ENCODE data around the gene KRT40. TPM values are rescaled to one million over a fixed set of nuclear protein-coding genes. Genes with fewer than 3 reads are reported as not detected.

The KRT40 gene
- total RNA-seq, 1 experiment from 2014 or later, result not detected

DNA sequence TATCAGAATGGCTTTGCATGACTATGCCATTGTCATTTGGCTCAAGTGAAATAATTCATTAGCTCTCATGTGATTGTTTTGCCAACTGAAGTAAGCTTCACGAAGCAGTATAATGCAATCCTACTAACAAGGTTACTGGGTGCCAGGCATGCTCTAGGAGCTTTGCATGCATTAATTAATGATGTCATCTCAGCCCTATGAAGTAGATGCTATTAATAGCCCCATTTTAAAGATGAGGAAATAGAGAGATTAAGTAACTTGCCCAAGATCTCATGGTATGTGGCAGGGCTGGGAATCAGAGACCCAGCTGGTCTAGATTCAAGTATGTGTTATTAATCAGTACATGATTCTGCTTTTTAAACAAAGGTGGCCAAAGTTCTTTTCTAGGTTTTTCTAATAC, 31.5 kb downstream of the KRT40 start:
- Histone ChIP-seq H3K4me3 (ENCODE audit: low read depth in 2 of 2, low read length in 2 of 2) (no peak overlapping the region), H3K9me3 (ENCODE audit: control insufficient read depth, insufficient read depth, low read depth, low read length) (no peaks in the 10 kb centered on the region), H3K36me3 (ENCODE audit: control insufficient read depth, insufficient read depth, low read length) (no peaks in the 10 kb centered on the region), H3K27ac (ENCODE audit: low read length) (no peak overlapping the region), H3K4me1 (ENCODE audit: control insufficient read depth, insufficient read depth, low read length) (no peaks in the 10 kb centered on the region), H3K27me3 (ENCODE audit: control insufficient read depth, insufficient read depth, low read length) (peaks cover 7% of the 10 kb centered on the region)
- ChIA-PET POLR2A (no interaction called here), CTCF (no interaction called here)
- BruUV-seq (replicated peaks), result no TSS peak
- in situ Hi-C loops (cut with HindIII; ENCODE audit: low pct_unique_long_range_greater_than_20kb, low sequenced_read_pairs), result no loop called here
- DNase-seq (ENCODE audit: low read depth, low spot score), result no peak
- TF ChIP-seq TCF7L2 (IDR thresholded peaks at IDR 0.05; ENCODE audit: low read depth, low read length) (no peak), SIN3A (IDR thresholded peaks at IDR 0.05; ENCODE audit: borderline replicate concordance, insufficient read depth, low read depth, low read length) (no peak), POLR2AphosphoS5 (IDR thresholded peaks at IDR 0.05; ENCODE audit: low read depth, low read length) (no peak)
- TF ChIP-seq, protein P1, sequence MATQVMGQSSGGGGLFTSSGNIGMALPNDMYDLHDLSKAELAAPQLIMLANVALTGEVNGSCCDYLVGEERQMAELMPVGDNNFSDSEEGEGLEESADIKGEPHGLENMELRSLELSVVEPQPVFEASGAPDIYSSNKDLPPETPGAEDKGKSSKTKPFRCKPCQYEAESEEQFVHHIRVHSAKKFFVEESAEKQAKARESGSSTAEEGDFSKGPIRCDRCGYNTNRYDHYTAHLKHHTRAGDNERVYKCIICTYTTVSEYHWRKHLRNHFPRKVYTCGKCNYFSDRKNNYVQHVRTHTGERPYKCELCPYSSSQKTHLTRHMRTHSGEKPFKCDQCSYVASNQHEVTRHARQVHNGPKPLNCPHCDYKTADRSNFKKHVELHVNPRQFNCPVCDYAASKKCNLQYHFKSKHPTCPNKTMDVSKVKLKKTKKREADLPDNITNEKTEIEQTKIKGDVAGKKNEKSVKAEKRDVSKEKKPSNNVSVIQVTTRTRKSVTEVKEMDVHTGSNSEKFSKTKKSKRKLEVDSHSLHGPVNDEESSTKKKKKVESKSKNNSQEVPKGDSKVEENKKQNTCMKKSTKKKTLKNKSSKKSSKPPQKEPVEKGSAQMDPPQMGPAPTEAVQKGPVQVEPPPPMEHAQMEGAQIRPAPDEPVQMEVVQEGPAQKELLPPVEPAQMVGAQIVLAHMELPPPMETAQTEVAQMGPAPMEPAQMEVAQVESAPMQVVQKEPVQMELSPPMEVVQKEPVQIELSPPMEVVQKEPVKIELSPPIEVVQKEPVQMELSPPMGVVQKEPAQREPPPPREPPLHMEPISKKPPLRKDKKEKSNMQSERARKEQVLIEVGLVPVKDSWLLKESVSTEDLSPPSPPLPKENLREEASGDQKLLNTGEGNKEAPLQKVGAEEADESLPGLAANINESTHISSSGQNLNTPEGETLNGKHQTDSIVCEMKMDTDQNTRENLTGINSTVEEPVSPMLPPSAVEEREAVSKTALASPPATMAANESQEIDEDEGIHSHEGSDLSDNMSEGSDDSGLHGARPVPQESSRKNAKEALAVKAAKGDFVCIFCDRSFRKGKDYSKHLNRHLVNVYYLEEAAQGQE (IDR thresholded peaks at IDR 0.05; ENCODE audit: insufficient read depth in 1 of 2, low read depth in 2 of 2, low read length in 1 of 2), result no peak
- TF ChIP-seq, protein P2, sequence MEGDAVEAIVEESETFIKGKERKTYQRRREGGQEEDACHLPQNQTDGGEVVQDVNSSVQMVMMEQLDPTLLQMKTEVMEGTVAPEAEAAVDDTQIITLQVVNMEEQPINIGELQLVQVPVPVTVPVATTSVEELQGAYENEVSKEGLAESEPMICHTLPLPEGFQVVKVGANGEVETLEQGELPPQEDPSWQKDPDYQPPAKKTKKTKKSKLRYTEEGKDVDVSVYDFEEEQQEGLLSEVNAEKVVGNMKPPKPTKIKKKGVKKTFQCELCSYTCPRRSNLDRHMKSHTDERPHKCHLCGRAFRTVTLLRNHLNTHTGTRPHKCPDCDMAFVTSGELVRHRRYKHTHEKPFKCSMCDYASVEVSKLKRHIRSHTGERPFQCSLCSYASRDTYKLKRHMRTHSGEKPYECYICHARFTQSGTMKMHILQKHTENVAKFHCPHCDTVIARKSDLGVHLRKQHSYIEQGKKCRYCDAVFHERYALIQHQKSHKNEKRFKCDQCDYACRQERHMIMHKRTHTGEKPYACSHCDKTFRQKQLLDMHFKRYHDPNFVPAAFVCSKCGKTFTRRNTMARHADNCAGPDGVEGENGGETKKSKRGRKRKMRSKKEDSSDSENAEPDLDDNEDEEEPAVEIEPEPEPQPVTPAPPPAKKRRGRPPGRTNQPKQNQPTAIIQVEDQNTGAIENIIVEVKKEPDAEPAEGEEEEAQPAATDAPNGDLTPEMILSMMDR (IDR thresholded peaks at IDR 0.05), result no peak
- ATAC-seq, result no peak
- intact Hi-C loops (cut with micrococcal nuclease; ENCODE audit: unreplicated experiment), result no loop called here

DNA sequence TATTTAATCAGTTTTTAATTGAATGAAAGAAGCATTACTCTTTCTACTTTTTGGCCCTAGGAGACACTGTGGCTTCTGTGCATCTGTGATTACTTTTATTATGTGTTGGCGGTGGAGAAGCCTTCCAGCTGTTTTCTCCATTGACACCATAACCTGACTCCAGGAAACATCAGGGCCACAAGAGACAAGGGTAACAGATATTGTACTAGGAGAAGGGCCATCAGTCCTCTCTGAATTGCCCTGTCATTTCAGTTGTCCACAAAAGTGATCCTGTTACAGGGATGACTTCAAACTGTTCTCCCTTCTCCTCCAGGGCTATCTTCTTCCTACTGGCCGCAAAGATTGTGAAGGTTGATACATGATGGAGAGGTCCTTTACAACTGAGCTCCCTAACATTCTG, 32.0 kb downstream of the KRT40 start:
- CTCF ChIA-PET, result no interaction called here
- no TSS peak for BruUV-seq (replicated peaks)
- ATAC-seq, result no peak
- no peaks in the 10 kb centered on the region for H3K9me3 ChIP-seq (ENCODE audit: control insufficient read depth, insufficient read depth, low read depth, low read length)
- POLR2A ChIA-PET, result no interaction called here
- intact Hi-C loops (cut with micrococcal nuclease; ENCODE audit: unreplicated experiment), result no loop called here
- in situ Hi-C loops (cut with HindIII; ENCODE audit: low pct_unique_long_range_greater_than_20kb, low sequenced_read_pairs), result no loop called here
- peaks cover 10% of the 10 kb centered on the region for H3K27me3 ChIP-seq (ENCODE audit: control insufficient read depth, insufficient read depth, low read length)
- no peaks in the 10 kb centered on the region for H3K4me1 ChIP-seq (ENCODE audit: control insufficient read depth, insufficient read depth, low read length)
- H3K4me3 ChIP-seq (ENCODE audit: low read depth in 2 of 2, low read length in 2 of 2), result no peak overlapping the region
- no peak for TF ChIP-seq SIN3A (IDR thresholded peaks at IDR 0.05; ENCODE audit: borderline replicate concordance, insufficient read depth, low read depth, low read length)
- TF ChIP-seq, protein P1 (IDR thresholded peaks at IDR 0.05; ENCODE audit: insufficient read depth in 1 of 2, low read depth in 2 of 2, low read length in 1 of 2), result no peak
- TF ChIP-seq, protein P2 (IDR thresholded peaks at IDR 0.05), result no peak
- TF ChIP-seq TCF7L2 (IDR thresholded peaks at IDR 0.05; ENCODE audit: low read depth, low read length), result no peak
- no peak for TF ChIP-seq POLR2AphosphoS5 (IDR thresholded peaks at IDR 0.05; ENCODE audit: low read depth, low read length)
- no peak overlapping the region for H3K27ac ChIP-seq (ENCODE audit: low read length)
- DNase-seq (ENCODE audit: low read depth, low spot score), result no peak
- H3K36me3 ChIP-seq (ENCODE audit: control insufficient read depth, insufficient read depth, low read length), result no peaks in the 10 kb centered on the region
